OCI-LY7 (cell line): Measurements from ENCODE around the gene CMKLR1.

Experiments used
- EZH2phosphoT487 ChIP-seq: fragments of 200-600 bp; sonication (generic); IDR thresholded peaks from 2 replicates; pipeline ENCODE4 v1.6.1; 2018; ENCODE audit warnings: low read depth, borderline replicate concordance, mild to moderate bottlenecking, mixed run types, antibody characterized with exemption, low read length, moderate library complexity, mixed read lengths
- TF ChIP-seq, protein P1 (sequence below): fragments of 200-600 bp; sonication (generic); conservative IDR thresholded peaks from 2 replicates; pipeline ENCODE4 v1.5.1; 2014; ENCODE audit warnings: mild to moderate bottlenecking, antibody characterized with exemption, low read length, moderate library complexity, mixed read lengths

DNA sequence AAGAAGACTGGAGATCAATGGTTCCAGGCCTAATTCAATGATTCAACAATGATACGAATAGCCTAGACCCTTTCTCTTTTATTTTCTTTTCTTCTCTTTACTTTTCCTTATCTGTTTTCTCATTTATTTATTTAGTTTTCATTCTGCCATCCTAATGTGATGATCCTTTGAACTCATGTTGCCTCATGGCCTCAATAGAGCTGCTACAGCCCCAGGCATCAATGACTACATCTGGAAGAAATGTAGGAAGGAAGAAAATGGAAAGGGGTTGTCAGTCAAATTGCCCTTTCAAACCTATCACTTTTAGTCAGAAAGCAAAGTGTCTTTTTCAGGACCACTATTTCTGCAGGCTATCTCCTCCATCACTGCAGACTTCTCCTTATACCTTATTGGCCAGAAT, 69.9 kb downstream of the CMKLR1 start:
- TF ChIP-seq, protein P1, sequence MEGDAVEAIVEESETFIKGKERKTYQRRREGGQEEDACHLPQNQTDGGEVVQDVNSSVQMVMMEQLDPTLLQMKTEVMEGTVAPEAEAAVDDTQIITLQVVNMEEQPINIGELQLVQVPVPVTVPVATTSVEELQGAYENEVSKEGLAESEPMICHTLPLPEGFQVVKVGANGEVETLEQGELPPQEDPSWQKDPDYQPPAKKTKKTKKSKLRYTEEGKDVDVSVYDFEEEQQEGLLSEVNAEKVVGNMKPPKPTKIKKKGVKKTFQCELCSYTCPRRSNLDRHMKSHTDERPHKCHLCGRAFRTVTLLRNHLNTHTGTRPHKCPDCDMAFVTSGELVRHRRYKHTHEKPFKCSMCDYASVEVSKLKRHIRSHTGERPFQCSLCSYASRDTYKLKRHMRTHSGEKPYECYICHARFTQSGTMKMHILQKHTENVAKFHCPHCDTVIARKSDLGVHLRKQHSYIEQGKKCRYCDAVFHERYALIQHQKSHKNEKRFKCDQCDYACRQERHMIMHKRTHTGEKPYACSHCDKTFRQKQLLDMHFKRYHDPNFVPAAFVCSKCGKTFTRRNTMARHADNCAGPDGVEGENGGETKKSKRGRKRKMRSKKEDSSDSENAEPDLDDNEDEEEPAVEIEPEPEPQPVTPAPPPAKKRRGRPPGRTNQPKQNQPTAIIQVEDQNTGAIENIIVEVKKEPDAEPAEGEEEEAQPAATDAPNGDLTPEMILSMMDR = no peak
- TF ChIP-seq EZH2phosphoT487 = no peak
